ENCODE measurements around the gene LCN9. TPM values are rescaled to one million over a fixed set of nuclear protein-coding genes. Genes with fewer than 3 reads are reported as not detected.

Gene LCN9
- total RNA-seq, 2 donors from 2014 or later: not detected

- no peaks in the 10 kb centered on the region for H3K27me3 Mint-ChIP-seq
- no peaks in the 10 kb centered on the region for H3K4me1 Mint-ChIP-seq (ENCODE audit: low read depth in 2 of 2)
- H3K36me3 Mint-ChIP-seq: no peaks in the 10 kb centered on the region
- no peaks in the 10 kb centered on the region for H3K9me3 Mint-ChIP-seq
- no peak overlapping the region for H3K4me3 Mint-ChIP-seq
- ATAC-seq: no peak
- DNase-seq (ENCODE audit: low spot score): no peak
- no peak overlapping the region for H3K27ac Mint-ChIP-seq
Measured at GRCh38 chr9:135690836-135691570, 27.9 kb downstream of the LCN9 start.

DNA sequence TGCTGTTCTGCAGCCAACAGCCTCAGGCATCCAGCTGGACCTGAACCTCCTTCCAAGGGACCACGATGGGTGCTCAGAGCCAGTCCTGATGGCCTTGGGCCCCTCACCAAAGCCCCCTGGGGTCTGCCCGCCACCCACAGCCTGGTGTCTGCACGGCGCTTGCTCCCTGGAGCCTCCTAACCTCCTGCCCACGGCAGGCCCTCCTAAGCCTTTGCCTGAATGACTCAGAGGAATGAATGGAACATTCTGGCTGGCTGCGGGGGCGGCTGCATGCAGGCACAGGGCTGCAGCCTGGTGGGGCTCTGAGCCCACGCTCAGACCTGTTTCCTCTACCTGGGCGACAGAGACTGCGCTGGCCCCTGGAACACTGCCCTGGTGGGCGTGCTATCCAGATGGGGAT lies 29.3 kb downstream of the LCN9 start:
- Mint-ChIP-seq H3K36me3 (no peaks in the 10 kb centered on the region), H3K9me3 (no peaks in the 10 kb centered on the region), H3K27me3 (no peaks in the 10 kb centered on the region), H3K4me3 (no peak overlapping the region), H3K4me1 (ENCODE audit: low read depth in 2 of 2) (no peaks in the 10 kb centered on the region), H3K27ac (no peak overlapping the region)
- ATAC-seq: no peak
- DNase-seq (ENCODE audit: low spot score): no peak

DNA sequence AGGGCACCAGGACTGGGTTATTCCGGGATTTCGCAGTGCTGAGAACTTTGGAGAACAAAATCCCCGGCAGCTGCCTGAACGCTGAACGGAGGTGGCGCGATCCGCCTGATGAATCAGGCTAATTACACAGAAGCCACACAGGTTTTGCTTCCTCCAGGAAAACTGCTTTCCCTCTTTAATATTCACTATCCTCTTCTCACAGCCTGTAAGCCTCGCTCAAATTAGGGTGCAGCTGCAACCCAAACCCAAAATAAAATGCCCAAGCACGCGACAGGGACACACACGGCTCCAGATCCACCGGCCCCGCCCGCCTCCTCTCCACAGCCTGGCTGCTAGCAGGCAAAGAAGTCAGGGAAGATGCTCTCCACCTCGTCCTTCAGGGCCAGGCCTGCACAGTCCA lies 30.2 kb downstream of the LCN9 start:
- no peak overlapping the region for H3K27ac Mint-ChIP-seq
- no peaks in the 10 kb centered on the region for H3K36me3 Mint-ChIP-seq
- no peak overlapping the region for H3K4me3 Mint-ChIP-seq
- no peaks in the 10 kb centered on the region for H3K4me1 Mint-ChIP-seq (ENCODE audit: low read depth in 2 of 2)
- H3K27me3 Mint-ChIP-seq: no peaks in the 10 kb centered on the region
- H3K9me3 Mint-ChIP-seq: no peaks in the 10 kb centered on the region
- DNase-seq (ENCODE audit: low spot score) (no peak), ATAC-seq (no peak)

DNA sequence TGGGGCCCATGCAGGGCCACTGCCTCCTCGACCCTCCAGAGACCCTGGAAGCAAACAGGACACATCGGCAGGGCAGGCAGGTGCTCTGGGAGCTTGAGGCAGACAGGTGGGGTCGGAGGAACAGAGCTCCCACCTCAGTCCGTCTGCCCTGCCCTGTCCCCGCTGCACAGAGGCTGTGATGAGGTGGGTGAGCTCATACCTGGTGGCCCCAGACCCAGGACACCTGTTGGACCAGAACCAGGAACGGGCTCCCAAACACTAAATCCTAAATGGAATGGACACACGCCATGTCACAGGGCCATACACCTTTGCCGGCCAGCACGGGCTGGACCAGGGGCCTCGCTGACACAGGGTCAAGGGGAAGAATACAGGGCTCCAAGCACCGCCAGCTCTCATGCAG lies 30.7 kb downstream of the LCN9 start:
- Mint-ChIP-seq H3K9me3 (no peaks in the 10 kb centered on the region), H3K4me1 (ENCODE audit: low read depth in 2 of 2) (no peaks in the 10 kb centered on the region), H3K36me3 (no peaks in the 10 kb centered on the region), H3K27ac (no peak overlapping the region), H3K27me3 (no peaks in the 10 kb centered on the region), H3K4me3 (no peak overlapping the region)
- ATAC-seq (no peak), DNase-seq (ENCODE audit: low spot score) (no peak)

GRCh38 chr9:135694414-135694813 lies 31.3 kb downstream of the LCN9 start:
- DNase-seq (ENCODE audit: low spot score) (no peak), ATAC-seq (no peak)
- H3K4me3 Mint-ChIP-seq: no peak overlapping the region
- H3K4me1 Mint-ChIP-seq (ENCODE audit: low read depth in 2 of 2): no peaks in the 10 kb centered on the region
- no peaks in the 10 kb centered on the region for H3K9me3 Mint-ChIP-seq
- H3K36me3 Mint-ChIP-seq: no peaks in the 10 kb centered on the region
- H3K27me3 Mint-ChIP-seq: no peaks in the 10 kb centered on the region
- no peak overlapping the region for H3K27ac Mint-ChIP-seq

GRCh38 chr9:135695036-135695435 lies 31.9 kb downstream of the LCN9 start:
- no peak for ATAC-seq
- no peak overlapping the region for H3K27ac Mint-ChIP-seq
- no peak overlapping the region for H3K4me3 Mint-ChIP-seq
- H3K4me1 Mint-ChIP-seq (ENCODE audit: low read depth in 2 of 2): no peaks in the 10 kb centered on the region
- no peak for DNase-seq (ENCODE audit: low spot score)
- H3K36me3 Mint-ChIP-seq: no peaks in the 10 kb centered on the region
- H3K9me3 Mint-ChIP-seq: no peaks in the 10 kb centered on the region
- no peaks in the 10 kb centered on the region for H3K27me3 Mint-ChIP-seq

GRCh38 chr9:135695642-135696041 lies 32.5 kb downstream of the LCN9 start:
- DNase-seq (ENCODE audit: low spot score) (no peak), ATAC-seq (no peak)
- no peaks in the 10 kb centered on the region for H3K27me3 Mint-ChIP-seq
- no peak overlapping the region for H3K4me3 Mint-ChIP-seq
- H3K4me1 Mint-ChIP-seq (ENCODE audit: low read depth in 2 of 2): no peaks in the 10 kb centered on the region
- no peaks in the 10 kb centered on the region for H3K9me3 Mint-ChIP-seq
- no peaks in the 10 kb centered on the region for H3K36me3 Mint-ChIP-seq
- H3K27ac Mint-ChIP-seq: no peak overlapping the region

GRCh38 chr9:135696446-135696845 lies 33.3 kb downstream of the LCN9 start:
- no peaks in the 10 kb centered on the region for H3K36me3 Mint-ChIP-seq
- no peak for ATAC-seq
- no peak overlapping the region for H3K27ac Mint-ChIP-seq
- DNase-seq (ENCODE audit: low spot score): no peak
- H3K4me3 Mint-ChIP-seq: no peak overlapping the region
- H3K9me3 Mint-ChIP-seq: no peaks in the 10 kb centered on the region
- H3K27me3 Mint-ChIP-seq: no peaks in the 10 kb centered on the region
- no peaks in the 10 kb centered on the region for H3K4me1 Mint-ChIP-seq (ENCODE audit: low read depth in 2 of 2)

DNA sequence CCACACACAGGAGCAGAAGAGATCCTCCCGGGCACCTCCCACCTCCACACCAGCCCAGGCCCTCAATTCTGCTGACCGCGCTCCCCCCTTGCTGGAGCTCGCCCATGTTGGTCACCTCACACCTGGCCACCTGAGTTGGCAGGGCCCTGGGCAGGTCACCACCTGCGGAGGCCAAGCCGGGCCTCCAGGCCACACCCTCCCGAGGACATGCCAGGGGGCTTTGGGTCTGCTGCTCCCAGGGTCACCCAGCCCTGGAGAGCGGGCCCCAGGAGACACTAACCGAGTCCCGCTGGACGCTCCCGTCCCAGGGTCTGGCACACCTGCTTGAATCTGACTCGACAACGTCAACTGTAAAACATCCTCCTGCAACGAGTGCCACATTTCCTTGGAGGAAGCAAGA lies 34.1 kb downstream of the LCN9 start:
- no peak overlapping the region for H3K4me3 Mint-ChIP-seq
- no peaks in the 10 kb centered on the region for H3K9me3 Mint-ChIP-seq
- H3K27ac Mint-ChIP-seq: no peak overlapping the region
- no peak for ATAC-seq
- H3K4me1 Mint-ChIP-seq (ENCODE audit: low read depth in 2 of 2): no peaks in the 10 kb centered on the region
- no peaks in the 10 kb centered on the region for H3K27me3 Mint-ChIP-seq
- no peak for DNase-seq (ENCODE audit: low spot score)
- H3K36me3 Mint-ChIP-seq: no peaks in the 10 kb centered on the region

DNA sequence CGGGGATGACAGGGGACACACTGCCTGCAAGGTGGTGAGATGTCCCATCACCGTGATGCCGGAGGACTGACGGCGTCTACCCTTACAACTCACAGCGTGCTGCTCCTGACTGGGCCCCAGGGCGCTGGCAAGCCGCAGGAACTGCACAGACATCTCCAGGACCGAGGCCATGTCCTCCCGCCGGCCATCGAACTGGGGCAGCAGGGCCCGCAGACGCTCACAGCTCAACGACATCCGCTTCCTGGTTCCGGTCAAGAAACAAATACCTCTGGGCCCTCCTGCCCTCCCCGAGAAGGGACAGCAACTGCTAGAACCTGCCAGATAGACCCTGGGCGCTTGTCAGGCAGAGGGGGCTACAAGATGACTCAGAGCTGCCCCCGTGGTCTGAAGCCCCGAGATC lies 35.1 kb downstream of the LCN9 start:
- Mint-ChIP-seq H3K27ac (no peak overlapping the region), H3K4me3 (no peak overlapping the region)
- no peak for DNase-seq (ENCODE audit: low spot score)

DNA sequence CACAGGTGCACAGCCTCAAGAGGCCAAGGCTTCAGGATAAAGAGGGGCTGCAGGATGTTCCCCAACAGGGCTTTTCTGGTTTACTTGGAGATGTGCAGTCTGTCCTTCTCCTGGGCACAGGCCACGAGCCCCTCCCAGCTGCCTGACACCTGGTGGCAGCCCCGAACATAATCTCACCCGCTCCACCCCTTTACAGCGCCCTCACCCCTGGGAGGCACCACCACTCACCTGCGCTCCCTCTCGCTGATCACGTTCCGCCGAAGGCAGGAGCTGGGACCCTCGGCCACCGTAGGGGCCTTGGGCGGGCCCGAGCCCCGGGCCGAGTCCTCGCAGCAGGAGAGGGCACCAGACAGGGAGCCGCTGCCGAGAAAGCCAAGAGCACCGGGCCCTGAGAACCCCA lies 35.7 kb downstream of the LCN9 start:
- Mint-ChIP-seq H3K27me3 (no peaks in the 10 kb centered on the region), H3K36me3 (no peaks in the 10 kb centered on the region), H3K9me3 (no peaks in the 10 kb centered on the region), H3K4me3 (no peak overlapping the region), H3K4me1 (ENCODE audit: low read depth in 2 of 2) (no peaks in the 10 kb centered on the region), H3K27ac (no peak overlapping the region)
- ATAC-seq: no peak
- DNase-seq (ENCODE audit: low spot score): no peak

More for the DNA sequence above, 35.1 kb downstream of the LCN9 start:
- no peaks in the 10 kb centered on the region for H3K9me3 Mint-ChIP-seq
- no peaks in the 10 kb centered on the region for H3K4me1 Mint-ChIP-seq (ENCODE audit: low read depth in 2 of 2)
- no peak for ATAC-seq
- H3K27me3 Mint-ChIP-seq: no peaks in the 10 kb centered on the region
- no peaks in the 10 kb centered on the region for H3K36me3 Mint-ChIP-seq

- Mint-ChIP-seq H3K36me3 (no peaks in the 10 kb centered on the region), H3K27ac (no peak within 1 kb of the TSS), H3K4me1 (ENCODE audit: low read depth in 2 of 2) (no peaks in the 10 kb centered on the region), H3K9me3 (no peaks in the 10 kb centered on the region), H3K27me3 (no peaks in the 10 kb centered on the region), H3K4me3 (no peak within 1 kb of the TSS)
- no peak for ATAC-seq
- no peak for DNase-seq (ENCODE audit: low spot score)
Measured at GRCh38 chr9:135699440-135699839, 36.3 kb downstream of the LCN9 start, which contains the start of gene SOHLH1. TSS of gene SOHLH1 (minus strand) at chr9:135699481. CDS start at chr9:135699467, 14 bp downstream.

DNA sequence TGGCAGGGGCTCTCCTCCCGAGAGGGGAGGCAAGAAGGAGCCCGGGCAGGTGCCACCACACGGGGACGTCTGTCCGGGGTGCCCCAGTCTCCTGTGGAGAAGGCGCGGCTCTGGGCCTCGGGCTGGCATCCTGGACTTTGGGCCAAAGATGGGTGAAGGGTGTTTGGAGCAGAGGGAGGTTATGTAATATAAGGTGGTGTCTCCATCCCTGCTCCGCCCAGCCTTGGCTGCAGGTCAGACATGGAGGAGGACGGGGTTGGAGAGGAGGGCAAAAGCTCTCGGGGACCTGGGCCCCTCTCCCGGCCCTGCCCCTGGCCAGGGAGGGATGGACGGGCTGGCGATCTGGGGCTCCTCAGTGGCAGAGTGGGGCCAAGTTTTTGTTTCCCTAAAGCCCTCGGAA lies 37.4 kb downstream of the LCN9 start:
- Mint-ChIP-seq H3K4me1 (ENCODE audit: low read depth in 2 of 2) (no peaks in the 10 kb centered on the region), H3K9me3 (no peaks in the 10 kb centered on the region), H3K36me3 (no peaks in the 10 kb centered on the region), H3K27me3 (no peaks in the 10 kb centered on the region), H3K27ac (no peak overlapping the region), H3K4me3 (no peak overlapping the region)
- ATAC-seq (no peak), DNase-seq (ENCODE audit: low spot score) (no peak)

DNA sequence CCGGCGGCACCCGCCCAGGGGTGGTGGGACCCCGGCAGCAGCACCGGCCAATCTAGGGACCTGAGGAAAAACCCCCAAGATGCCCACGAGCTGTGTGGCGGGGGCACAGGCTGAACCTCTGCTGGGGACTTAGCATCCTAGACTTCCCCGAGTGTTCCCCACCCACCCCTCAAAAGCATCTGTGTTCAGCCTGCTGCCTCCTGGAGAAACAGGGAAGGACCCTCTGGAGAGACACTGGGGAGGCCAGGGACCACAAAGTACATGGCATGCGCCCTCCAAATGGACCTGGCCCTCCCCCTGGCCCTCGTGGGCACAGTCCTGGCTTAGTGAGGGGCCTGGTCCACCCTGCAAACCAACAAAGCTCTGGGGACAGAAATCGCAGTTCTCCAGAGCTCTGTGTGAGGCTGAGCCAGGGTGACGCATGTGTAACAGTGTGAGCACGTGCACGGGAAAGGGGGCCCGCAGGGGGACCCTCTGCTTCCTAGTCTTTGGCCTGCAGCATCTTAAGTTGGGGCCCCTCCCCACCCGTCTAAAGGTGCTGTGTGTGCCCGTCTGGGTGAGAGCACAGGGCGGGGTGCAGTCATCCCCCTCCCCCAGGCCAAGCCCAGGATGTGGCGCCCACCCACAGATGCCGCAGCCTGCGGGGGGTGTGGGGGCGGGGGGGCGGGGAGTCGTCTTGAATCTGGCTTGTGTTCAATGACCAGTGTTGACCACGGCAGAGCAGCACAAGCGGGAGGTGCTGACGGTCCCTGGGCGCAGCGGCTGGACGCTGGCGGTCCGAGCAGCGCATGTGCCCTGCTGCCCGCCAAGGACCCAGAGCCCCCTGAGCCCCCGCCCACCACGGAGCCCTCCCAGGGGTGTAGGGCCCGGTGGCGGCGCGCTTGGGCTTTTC lies 38.2 kb downstream of the LCN9 start:
- peak; percentile 18 to 22 for ATAC-seq
- H3K9me3 Mint-ChIP-seq: no peaks in the 10 kb centered on the region
- no peaks in the 10 kb centered on the region for H3K27me3 Mint-ChIP-seq
- no peak for DNase-seq (ENCODE audit: low spot score)
- no peaks in the 10 kb centered on the region for H3K36me3 Mint-ChIP-seq
- H3K4me3 Mint-ChIP-seq: no peak overlapping the region
- H3K27ac Mint-ChIP-seq: no peak overlapping the region
- H3K4me1 Mint-ChIP-seq (ENCODE audit: low read depth in 2 of 2): no peaks in the 10 kb centered on the region
